HG02610 (cell line): ENCODE data around the gene ILK.

Experiments
- ATAC-seq: cut with Tn5 transposase; IDR thresholded peaks from one replicate; pipeline ENCODE4 v1.9.1; 2021; ENCODE audit warnings: mild to moderate bottlenecking, moderate library complexity; ENCODE audit not compliant: unreplicated experiment

ILK gene

GRCh38 chr11:6654281-6655019 is 50.9 kb downstream of the ILK start:
- ATAC-seq = no peak

DNA sequence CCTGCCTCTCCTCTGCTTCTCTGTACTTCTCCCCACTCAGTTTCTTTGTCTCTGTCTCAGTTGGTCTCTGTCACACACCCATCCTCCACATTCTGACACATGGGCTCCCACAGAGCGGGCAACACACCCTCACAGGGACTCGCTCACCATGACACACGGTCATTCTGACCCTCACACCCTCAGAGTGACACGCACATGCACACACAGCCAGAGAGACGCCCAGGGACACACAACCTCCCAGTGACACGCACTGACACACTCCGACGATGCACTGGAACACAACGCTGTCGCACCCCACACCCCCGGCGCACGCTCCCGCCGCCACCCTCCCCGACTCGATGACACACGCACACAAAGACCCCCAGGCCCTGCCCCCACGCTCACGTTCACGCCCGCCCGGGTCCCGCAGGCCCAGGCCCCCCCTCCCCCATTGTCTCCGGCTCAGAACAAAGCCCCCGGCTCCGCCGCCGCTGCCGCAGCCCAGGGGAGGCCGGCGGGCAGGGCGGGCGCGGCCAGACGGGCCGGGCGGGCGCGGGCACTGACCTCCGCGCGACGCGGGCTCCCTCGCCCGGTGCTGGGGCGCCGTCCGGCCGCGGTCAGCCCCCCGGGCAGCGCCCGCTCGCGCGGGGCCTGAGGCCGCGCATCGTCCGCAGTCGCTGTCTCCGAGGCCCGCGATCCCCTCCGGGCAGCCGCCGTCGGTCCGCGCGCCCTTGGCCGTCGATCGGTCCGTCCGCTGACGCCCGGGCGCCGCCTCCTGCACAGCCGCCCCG is 51.6 kb downstream of the ILK start:
- no peak for ATAC-seq

DNA sequence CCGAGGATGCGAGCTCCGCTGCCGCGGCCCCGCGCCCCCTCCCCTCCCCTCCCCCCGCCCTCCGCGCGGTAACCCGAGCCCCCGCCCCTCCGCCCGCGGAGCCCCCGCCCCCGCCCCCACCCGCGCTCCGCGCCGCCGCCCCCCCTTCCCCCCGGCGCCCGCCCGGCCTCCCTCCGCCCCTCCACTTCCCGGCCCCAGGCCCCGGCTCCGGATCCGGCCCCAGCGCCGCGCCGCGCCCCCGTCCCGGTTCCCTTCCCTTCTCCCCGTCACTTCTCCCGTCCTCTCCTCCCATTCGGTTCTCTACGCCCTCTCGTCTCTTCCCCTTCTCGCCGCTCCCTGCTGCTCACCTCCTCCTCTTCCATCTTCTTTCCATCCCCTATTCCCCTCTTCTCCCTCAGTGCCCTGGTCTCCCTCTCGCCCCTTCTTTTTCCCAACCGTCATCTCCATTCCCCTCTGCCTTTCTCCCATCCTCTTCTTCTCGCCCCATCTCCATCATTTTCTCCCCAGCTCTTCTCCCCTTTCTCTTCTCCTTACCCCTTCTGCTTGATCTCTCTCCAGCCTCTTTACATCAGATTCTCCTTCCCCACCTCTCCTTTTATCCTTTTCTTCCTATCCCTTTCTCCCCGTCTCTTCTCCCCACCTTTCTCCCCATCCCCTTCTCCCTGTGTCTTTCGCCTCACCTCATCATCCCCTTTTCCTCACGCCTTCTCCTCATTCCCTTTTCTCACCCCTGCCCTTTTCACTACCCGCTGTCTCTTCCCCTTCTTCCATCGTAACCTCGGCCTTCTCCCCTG is 52.4 kb downstream of the ILK start, which contains the start of gene DCHS1:
TSS of gene DCHS1 (minus strand) at position 20 of the 794 bp plus-strand sequence. CDS start 14,196 bp downstream, outside the sequence.
- ATAC-seq = no peak

DNA sequence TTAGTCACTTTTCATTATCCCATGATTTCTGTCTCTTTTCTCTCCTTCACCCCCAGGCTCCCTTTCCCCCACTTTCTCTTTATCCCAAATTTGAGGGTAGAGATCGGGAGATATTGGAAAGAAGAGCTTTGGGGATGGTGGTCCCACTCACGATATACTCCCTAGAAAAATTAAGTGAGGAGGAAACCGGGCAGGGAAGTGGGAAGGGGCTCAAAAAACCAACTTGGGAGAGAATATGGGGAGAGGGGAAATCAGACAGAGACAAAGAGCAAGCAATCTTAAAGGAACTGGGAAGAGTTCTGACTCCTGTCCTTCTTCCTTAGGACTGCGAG is 53.0 kb downstream of the ILK start:
- ATAC-seq = no peak

DNA sequence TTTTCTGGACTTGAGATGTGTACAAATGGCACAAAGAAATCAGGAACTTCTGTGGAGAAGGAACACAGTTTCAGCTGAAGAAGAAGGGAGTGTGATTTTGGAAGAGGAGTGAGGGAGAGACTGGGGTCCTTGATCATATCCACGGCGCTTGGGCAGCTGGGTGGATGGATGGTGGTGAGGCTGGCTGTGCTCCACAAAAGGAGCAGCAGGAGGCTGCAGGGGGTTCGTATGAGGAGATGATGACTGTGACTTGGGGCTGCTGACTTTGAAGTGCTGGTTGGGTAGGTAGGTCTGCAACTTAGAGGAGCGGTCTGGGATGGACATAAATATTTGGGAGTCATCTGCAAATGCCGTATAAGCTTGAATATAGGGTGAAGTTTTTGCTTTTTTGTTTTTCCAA is 53.4 kb downstream of the ILK start:
- ATAC-seq = no peak

- no peak for ATAC-seq
Observed at GRCh38 chr11:6657346-6657745, 53.8 kb downstream of the ILK start.

GRCh38 chr11:6658647-6659046 is 55.1 kb downstream of the ILK start:
- ATAC-seq = no peak
